ENCODE data around the gene VPS8. TPM values are rescaled to one million over a fixed set of nuclear protein-coding genes. Genes with fewer than 3 reads are reported as not detected.
"Not testable (repeated sequence)": the region's sequence is repeated elsewhere in the genome, so short reads cannot be mapped to it uniquely, and the experiment has no call there.

Gene VPS8
- total RNA-seq, 4 donors from 2014 or later: 32.5 to 63.7 (median 45.6) TPM

GRCh38 chr3:185009650-185010049 is 197.7 kb downstream of the VPS8 start:
- no peak for TF ChIP-seq CTCF (IDR thresholded peaks at IDR 0.05)
- no peak for DNase-seq (ENCODE audit: low spot score)
- ATAC-seq (ENCODE audit: low FRiP score): no peak

- not testable (repeated sequence) for DNase-seq (ENCODE audit: low spot score)
Measured at GRCh38 chr3:185017584-185017983, 205.6 kb downstream of the VPS8 start.

GRCh38 chr3:185017996-185018395 is 206.0 kb downstream of the VPS8 start:
- not testable (repeated sequence) for DNase-seq (ENCODE audit: low spot score); ATAC-seq (ENCODE audit: low FRiP score)

More at GRCh38 chr3:185017584-185017983, 205.6 kb downstream of the VPS8 start:
- not testable (repeated sequence) for ATAC-seq (ENCODE audit: low FRiP score)

- DNase-seq (ENCODE audit: low spot score) (no peak), ATAC-seq (ENCODE audit: low FRiP score) (no peak)
- no peak for TF ChIP-seq CTCF (IDR thresholded peaks at IDR 0.05)
Measured at GRCh38 chr3:185021256-185021655, 209.3 kb downstream of the VPS8 start.

- DNase-seq (ENCODE audit: low spot score) (no peak), ATAC-seq (ENCODE audit: low FRiP score) (no peak)
- no peak for TF ChIP-seq CTCF (IDR thresholded peaks at IDR 0.05)
Measured at GRCh38 chr3:185024406-185024805, 212.4 kb downstream of the VPS8 start.

GRCh38 chr3:185024966-185025365 is 213.0 kb downstream of the VPS8 start:
- TF ChIP-seq CTCF (IDR thresholded peaks at IDR 0.05): no peak
- DNase-seq (ENCODE audit: low spot score) (no peak), ATAC-seq (ENCODE audit: low FRiP score) (no peak)

GRCh38 chr3:185028121-185028520 is 216.2 kb downstream of the VPS8 start:
- no peak for ATAC-seq (ENCODE audit: low FRiP score)
- TF ChIP-seq CTCF (IDR thresholded peaks at IDR 0.05): no peak
- DNase-seq (ENCODE audit: low spot score): no peak

- ATAC-seq (ENCODE audit: low FRiP score) (no peak), DNase-seq (ENCODE audit: low spot score) (no peak)
- no peak for TF ChIP-seq CTCF (IDR thresholded peaks at IDR 0.05)
Measured at GRCh38 chr3:185029086-185029485, 217.1 kb downstream of the VPS8 start.
